GM03348 (cell line): Measurements from ENCODE around the gene C12orf60.
"Not testable (repeated sequence)": the region's sequence is repeated elsewhere in the genome, so short reads cannot be mapped to it uniquely, and the experiment has no call there.

Experiments
- DNase-seq: peaks from one replicate; pipeline ENCODE4 v3.0.0; 2012; ENCODE audit warnings: low spot score

The C12orf60 gene

DNA sequence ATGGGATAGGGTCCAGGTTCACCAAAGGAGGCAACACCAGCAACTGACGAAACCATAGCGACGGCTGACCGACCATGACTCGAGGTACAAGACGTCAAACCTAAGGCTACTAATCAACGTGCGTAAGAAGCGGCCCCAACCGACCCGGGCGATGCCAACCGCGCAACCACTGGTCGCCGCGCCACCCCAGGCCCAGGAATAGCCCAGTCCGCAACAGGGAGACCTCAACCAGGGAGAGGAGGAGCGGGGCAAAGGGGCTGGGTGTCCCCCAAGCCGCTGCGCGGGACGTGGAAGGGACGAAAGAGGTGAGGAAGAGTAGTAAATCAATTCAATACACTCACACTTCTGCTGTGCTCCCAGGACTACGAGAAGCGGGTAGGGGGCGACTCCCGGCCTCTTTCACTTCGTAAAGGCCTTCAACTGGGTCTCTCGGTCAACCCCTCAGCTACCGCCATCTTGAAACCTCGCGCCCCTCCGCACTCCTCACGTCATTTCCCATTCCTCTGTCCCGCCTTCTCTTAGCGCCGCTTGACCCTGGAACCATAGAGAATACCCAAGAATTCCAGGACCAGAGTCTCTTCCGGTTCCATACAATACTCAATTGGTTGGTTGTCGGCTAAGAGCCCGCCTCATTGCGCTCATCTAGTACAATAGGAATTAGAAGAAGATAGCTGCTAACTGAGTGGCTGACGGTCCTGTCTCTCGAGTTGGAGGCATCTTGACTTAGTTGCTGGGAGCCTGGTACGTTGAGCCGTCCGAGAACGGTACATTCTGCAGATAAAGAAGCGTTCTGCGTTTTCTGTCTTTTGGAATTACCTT, at the start of gene C12orf60, which contains the start of gene WBP11:
C12orf60 (plus strand) TSS at position 660 of the 819 bp plus-strand sequence. CDS start 19,266 bp downstream, outside the sequence.
WBP11 (minus strand) TSS at position 468 of the 819 bp plus-strand sequence. CDS start 2,095 bp downstream, outside the sequence.
- peak; percentile 95 for DNase-seq

DNA sequence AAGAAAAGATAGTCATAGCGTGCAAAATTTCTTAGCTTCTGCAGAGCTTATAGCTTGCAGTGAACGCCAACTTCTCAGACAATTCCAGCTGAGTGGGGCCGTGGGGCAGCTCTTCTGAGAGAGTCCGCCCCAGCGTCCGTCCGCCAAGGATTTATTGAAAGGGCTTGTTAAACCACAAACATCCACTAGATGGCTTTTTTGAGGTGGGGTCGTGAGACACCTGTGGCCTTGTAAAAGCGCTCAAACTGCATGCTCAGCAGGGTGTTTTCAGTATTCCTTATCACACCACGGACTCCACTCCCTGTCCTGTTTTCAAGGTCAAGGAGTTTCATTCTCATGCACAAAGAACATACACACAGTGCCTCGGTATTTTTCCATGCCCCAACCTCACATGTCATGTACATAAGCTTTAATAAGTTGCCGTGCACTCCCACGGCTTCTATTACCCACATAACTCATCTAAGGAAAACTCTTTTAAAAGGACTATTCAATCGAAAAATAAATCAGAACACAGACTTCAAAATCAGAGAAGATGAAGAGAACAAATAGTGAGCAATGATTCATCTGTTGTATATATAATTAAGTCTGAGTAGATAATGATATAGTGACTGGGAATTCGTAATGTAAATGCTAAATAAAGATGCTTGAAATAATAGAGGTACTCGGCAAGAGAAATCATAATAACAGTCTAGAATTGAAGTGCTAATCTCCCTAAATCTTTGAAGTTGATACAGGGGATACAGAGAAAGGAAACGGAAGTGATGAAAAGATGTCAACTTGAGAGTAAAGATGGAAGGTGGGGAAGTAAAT, 46.9 kb upstream of the C12orf60 start:
- DNase-seq: no peak

GRCh38 chr12:14759711-14760280, 43.7 kb upstream of the C12orf60 start:
- DNase-seq: not testable (repeated sequence)

DNA sequence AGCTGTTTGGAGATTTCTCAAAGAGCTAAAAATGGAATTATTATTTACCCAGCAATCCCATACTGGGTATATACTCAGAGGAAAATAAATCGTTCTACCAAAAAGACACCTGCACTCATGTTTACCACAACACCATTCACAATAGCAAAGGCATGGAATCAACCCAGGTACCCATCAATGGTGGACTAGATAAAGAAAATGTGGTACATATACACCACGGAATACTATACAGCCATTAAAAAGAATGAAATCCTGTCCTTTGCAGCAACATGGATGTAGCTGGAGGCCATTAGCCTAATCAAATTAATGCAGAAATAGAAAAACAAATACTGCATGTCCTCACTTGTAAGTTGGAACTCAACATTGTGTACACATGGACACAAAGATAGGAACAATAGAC, 38.1 kb upstream of the C12orf60 start:
- DNase-seq: no peak

DNA sequence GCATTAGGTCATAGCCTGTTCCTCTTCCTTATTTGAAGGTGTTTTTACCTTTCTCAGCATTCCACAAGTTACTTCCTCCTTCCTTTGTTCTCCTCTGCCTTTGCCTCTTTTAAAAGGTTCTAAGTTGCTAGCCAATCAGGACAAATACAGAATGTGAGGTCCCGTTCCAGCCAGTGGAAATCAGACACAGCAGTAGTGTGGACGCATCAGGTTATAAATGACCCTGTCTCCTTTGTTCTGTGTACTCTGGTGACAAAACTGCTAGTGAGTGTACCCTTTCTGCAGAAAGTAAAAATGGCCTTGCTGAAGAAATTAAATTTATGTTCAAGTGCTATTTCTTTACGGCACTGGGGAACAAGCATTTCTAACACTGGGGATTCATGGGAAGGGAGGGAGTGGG, 37.5 kb upstream of the C12orf60 start:
- DNase-seq: not testable (repeated sequence)

- DNase-seq: no peak
These were observed 36.7 kb upstream of the C12orf60 start for GRCh38 chr12:14766649-14767215.

DNA sequence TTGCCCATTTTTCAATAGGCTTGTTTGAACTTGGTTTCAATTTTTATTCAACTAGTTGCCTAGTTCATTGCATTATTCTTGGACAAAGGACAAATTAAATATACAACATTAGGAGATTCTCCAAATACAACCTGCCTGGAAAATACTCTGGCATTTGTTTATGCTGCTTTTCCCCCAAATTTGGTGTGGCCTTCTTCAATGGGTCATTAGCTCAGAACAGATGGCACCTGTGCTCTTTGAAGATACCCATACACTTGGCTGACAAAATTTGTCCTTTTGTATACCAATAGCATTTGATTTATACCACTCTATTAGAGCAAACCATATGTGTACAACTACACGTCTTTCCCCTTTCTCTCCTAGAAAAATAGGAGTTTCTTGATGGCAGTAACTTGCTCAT, 35.9 kb upstream of the C12orf60 start:
- no peak for DNase-seq

DNA sequence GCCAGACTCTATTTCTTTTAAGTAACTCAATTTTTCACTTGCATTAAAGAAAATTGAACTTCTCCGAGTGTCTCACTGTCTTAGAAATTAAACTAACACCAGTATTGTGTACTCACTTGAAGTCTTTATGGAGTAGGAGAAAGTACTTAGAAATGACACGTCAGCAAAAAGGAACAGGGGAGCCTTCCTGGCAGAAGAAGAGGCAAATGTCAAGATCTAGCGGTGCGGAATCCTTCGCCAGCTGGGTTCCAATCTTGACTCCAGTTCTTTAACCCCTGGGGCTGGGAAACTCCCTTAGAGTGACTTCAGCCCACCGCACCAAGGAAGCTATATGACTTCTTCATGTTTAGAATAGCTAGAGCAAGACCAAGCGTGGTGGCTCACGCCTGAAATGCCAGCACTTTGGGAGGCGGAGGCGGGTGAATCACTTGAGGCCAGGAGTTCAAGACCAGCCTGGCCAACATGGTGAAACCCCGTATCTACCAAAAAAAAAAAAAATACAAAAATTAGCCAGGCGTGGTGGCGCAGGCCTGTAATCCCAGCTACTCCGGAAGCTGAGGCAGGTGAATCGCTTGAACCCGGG, 34.6 kb upstream of the C12orf60 start:
- DNase-seq: peak; percentile 6

DNA sequence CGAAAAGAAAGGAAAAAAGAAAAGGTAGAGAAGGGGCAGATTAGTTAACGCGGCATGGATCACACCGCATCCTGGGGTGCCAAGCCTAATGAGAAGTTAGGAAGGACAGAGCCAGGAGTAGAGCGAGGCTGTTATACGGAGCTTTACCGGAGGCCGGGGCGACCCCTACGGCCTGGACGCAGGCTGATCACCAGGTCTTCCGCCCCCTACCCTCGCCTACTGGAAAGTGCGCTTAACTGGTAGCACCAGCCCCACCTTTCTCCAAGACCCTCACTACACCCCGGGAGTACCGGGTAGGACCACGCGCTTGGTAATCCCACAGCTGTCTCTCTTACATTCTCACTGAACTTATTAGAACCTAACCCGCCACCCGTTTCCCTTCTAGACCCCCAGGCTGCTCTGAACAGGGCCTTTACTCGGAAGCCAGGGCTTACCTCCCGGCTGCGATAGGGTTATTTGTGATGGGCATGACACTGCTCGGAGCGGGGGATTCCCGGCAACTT, 34.0 kb upstream of the C12orf60 start:
- DNase-seq: peak; percentile 21

GRCh38 chr12:14769969-14770495, 33.4 kb upstream of the C12orf60 start:
- peak; percentile 80 for DNase-seq

GRCh38 chr12:14770496-14771461, 32.7 kb upstream of the C12orf60 start:
- DNase-seq: peak; percentile 89

DNA sequence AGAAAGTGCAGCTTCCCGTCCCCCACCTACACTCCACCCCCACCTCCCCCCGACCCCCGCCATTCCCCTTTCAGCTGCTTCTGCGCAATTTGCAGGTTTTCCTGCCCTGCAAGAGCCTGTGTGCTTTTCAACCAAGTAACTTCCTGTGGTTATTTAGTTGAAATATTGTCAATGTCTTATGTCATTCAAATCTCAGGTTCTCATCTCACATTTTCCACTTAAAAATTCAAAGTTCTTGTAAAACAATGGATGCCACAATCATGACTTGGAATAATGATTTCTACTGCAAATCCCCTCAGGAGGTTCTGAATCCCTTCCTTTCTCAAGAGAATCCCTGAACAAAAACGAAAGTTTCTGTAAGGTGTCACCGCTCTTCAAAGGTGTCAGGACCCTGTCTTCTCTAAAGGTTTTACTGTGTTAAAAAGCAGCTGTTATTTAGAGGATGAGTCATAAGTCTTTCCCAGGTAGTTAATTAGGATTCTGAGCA, 31.8 kb upstream of the C12orf60 start:
- DNase-seq: no peak

- DNase-seq: no peak
These were observed 30.5 kb upstream of the C12orf60 start for GRCh38 chr12:14772946-14773345.

- DNase-seq: no peak
These were observed 29.8 kb upstream of the C12orf60 start for GRCh38 chr12:14773685-14774073.

DNA sequence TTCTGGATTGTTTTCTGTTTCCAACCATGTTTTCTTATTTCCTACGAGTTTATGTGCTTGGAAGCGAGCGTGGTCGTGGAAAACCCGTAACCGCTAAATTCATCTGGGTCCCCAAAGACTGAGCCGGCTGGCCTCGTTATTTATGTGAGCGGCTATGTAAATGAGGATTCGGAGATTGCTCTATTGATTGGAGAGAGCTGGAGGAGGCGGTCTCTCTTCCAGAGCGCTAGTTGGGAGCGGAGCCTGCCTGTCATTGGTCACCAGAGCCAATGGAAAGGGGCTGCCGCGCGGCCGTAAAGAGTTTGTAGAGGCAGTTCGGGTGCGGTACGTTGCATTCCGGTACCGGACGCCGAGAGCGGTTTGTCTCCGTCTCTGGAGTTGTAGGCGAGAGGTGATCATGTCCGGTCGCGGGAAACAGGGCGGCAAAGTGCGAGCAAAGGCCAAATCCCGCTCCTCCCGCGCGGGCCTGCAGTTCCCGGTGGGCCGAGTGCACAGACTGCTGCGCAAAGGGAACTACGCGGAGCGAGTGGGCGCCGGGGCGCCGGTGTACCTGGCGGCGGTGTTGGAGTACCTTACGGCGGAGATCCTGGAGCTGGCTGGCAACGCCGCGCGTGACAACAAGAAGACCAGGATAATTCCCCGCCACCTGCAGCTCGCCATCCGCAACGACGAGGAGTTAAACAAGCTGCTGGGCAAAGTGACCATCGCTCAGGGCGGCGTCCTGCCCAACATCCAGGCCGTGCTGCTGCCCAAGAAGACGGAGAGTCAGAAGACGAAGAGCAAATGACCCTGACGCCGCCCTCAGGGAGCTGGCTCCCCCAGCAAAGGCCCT, 29.2 kb upstream of the C12orf60 start:
- DNase-seq: peak; percentile 96

GRCh38 chr12:14774906-14775635, 28.4 kb upstream of the C12orf60 start:
- DNase-seq: peak; percentile 61

GRCh38 chr12:14775636-14775980, 27.9 kb upstream of the C12orf60 start:
- peak; percentile 52 for DNase-seq

- DNase-seq: peak; percentile 11
These were observed 27.1 kb upstream of the C12orf60 start for GRCh38 chr12:14776236-14776961.
